Stimulated activated CD4-positive, alpha-beta T cell treated with anti-CD3 and anti-CD28 coated beads, Interleukin-4, amount 100 ng/mL, for 48 hours (primary cell): ENCODE measurements around the gene LLPH.

ENCODE experiments used
- DNase-seq, 2 donors: peaks; one replicate each; pipeline ENCODE4 v3.0.0-alpha.2; 2020; ENCODE audit warnings: low read depth in 2 of 2

Gene LLPH

GRCh38 chr12:66142826-66143225 lies 12.3 kb upstream of the LLPH start:
- DNase-seq, result no peak

GRCh38 chr12:66141299-66141698 lies 10.7 kb upstream of the LLPH start:
- no peak for DNase-seq

DNA sequence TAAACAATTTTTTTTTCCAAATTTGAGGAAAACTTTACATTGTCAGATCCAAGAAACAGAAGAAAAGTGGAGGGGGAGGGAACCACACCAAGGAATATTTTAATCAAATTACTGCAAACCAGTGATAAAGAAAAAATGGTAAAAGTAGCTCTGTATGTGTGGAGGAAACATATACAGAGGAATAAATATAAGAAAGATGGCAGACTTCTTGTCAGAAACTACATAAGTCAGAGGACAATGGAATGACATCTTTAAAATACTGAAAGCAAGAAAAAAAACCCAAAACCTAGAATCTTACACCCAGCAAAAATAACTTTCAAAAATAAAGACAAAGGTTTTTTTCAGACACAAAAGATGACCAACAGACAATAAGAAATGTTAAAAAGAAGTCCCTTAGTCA lies 10.2 kb upstream of the LLPH start:
- no peak for DNase-seq

DNA sequence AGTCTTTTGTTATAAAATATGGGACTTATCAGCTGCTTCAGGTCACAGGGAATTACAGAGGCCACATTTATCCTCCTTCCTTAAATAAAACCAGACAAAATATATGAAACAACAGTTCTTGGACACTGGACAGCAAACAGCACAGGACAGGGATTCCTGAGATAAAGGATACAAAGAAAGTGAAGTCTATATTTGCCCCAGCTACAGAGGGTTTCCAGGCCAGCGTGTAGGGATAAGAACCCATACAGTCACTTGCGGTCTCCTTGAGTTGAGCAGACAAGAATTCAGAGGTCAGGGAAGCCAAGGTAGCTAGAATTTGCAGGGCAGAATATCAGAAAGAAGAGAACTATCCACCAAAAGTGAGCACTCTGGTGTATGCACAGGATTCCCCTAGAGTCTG lies 8.8 kb upstream of the LLPH start:
- no peak for DNase-seq

DNA sequence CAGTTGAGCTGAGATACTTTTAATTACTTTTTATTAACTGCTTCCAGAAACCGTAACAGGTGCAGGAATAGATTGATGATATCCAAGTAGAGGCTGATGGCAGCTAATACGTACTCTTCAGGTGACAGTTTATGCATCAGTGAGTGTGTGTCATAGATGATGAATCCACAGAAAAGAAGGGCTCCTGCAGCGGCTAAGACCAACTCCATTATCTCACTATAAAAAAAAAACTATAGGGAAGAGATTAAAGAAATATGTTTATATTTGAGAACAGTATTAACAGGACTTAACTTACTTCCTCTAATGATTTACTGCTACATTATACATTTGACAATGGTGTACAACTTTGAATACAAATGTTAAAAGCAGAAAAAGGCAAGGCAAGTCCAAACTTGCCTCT lies 7.4 kb upstream of the LLPH start:
- DNase-seq, result no peak

DNA sequence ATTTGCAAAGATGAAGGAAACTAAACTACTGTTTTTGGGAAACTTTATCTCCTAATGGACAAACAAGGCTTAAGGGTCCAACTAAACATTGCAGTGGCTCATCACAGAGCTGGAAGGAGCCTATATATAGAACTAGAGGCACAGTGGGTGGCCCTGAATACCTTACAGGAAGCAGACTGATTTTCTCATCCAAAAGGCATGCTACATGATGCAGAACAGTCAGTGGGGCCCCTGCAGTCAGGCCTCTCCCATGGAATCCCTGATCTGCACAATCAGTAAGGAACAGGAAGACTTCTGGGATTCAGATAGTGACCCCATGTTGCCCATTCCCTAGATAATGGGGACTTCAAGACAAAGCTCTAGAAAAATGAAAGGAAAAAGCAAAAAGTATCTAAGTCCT lies 1.9 kb upstream of the LLPH start:
- DNase-seq, result no peak

DNA sequence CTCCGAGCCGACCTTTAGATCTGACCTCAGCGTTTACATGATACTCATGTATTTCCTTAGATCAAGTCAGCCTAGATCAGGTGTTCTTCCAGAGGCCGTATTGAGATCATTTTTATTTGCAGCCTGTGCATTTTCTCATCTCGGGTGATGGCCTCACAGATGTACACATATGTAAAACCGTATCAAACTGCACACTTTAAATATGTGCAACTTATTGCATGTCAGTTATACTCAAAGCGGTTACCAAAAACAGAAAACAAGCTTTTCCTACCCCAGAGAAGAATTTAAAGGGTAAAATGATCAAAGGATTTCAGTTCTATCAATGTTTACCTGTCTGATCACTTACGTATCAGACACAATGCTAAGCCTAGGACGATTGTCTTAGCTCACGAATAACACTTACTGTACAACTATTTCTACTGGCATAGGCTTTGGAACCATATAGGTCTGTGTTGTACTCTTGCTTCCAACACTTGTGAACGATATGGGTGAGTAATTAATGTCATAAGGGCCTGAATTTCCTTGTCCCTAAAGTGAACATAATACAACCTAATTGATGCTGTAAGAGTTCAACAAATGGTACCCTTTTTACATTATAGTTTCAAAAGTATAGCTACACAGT lies 628 bp upstream of the LLPH start:
- no peak for DNase-seq

DNA sequence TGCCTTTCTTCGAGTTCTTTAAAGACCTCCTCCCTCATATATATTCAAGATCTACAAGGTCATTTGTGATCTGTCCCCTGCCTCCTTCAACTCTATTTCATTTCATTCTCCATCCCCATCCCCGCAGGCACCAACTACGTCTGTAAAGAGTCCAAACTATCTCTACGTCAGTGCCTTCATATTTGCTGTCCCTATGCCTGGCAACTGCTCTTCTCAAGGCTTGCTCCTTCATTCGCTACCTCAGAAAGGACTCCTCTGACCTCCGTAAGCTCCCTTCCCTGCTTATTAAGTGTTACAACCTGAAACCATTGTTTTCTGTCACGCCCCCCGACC lies 650 bp downstream of the LLPH start:
- DNase-seq, result no peak

- no peak for DNase-seq
Observed at GRCh38 chr12:66127650-66128049, 2.9 kb downstream of the LLPH start.

DNA sequence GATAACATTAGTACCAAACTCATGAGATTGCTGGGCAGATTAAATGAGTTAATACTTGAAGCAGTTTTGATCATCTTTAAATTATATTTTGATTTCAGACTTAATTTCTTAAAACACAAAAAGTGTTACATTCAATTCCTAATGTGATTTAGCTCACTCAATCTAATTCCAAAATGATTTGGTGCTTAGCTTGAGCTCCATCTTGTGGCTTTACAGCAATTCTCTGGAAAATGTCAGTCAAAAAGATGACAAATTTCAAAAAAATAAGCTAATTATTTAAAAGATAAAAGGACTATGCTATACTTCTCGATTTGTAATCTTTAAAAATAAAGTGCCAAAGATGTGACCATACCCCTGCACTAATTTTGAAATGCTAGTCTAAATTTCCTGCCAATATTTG lies 10.1 kb downstream of the LLPH start:
- DNase-seq, result no peak

DNA sequence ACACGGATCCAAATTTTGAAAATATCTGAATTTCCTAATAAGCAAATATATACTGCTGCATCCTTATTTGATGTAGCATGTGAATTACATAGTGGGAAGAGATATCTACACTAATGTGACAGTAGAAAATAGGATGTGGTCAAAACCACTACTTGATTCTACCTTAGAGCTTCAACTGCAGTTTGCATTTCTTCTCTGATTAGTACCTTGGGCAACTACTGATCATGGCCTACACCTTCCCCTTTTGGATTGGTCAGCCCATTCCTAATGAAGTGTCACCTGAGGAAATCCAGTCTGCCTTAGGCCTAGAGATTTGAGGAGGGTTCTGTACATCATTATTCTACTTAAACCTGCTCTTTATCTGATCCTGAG lies 10.7 kb downstream of the LLPH start:
- DNase-seq, result no peak

DNA sequence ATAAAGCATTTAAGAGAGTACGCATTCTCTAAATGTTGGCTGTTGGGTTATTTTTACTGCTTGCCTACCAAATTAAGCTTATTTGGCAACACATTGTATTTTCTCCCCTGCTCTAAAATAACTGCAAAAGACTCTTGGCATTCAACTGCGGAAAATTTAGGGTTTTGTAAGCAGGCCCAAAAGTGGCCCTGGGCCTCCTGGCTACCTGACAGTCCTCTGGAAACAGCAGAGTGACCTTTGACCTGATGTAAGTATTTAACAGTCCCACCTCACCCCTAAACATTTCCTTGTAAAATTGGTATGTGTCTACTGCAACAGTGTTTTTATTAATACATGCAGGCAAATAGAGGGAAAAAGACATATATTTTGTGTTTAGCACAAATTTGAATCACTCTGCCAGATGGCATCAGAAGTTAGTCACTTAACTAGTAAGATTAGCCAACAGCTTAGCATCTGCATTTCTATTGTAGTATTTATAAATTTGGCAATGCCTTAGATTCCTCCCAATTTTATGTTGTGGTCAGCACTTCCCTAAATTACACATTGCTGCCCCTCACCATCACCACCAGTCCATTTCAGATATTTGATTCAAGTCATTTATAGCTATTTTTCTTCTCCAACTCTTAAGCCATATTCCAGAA lies 11.2 kb downstream of the LLPH start:
- no peak for DNase-seq

DNA sequence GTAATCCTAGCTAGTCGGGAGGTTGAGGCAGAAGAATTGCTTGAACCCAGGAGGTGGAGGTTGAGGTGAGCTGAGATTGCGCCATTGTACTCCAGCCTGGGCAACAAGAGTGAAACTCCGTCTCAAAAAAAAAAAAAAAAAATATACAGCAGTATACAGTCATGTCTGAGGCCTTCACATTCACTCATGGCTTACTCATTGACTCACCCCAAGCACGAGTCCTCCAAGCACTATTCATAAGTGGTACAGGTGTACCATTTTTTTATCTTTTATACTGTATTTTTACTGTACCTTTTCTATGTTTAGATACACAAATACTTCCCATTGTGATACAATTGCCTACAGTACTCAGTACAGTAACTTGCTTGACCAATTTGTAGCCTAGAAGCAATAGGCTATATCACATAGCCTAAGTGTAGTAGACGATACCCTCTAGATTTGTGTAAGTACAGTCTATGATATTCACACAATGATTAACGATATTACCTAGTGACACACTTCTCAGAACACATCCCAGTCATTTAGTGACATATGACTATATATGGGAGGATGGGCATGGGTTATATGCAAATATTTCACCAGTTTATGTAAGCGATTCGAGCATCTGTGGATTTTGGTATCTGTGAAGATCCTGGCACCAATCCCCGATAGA lies 12.2 kb downstream of the LLPH start:
- no peak for DNase-seq

DNA sequence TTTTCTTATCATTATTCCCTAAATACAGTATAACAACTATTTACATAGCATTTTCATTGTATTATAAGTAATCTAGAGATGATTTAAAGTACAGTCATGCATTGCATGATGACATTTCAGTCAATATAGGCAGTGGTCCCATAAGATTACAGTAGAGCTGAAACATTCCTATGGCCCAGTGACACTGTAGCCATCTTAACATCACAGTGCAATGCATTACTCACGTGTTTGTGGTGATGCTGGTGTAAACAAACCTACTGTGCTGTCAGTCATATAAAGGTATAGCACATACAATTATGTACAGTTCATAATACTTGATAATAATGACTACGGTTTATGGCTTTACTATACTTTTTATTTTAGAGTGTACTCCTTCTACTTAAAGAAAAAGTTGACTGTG lies 13.3 kb downstream of the LLPH start:
- no peak for DNase-seq

DNA sequence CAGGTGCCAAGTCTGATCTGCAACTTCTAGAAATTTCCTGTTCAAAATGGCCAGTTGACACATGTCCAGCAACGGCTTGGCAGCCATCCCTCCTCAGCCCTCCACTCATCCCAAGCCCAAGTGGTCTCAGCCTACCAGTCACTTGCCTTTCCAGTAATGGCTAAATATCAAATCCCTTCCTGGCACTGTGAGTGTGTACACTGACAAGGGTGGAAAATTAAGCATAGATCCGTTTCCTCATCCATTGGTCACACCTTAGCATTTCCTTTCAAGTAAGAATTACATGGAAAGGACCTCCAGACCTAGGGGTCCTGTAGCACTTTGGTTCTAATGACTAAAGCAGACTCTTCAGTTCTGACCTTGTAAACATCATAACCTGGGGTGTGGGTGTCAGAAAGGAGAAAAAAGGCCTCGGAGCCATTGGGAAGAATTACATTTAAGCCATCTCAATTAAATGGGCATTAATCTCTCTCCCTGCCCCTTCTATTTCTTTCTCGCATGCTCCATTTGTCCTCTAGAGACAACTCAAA lies 15.4 kb downstream of the LLPH start:
- no peak for DNase-seq

- no peak for DNase-seq
Observed at GRCh38 chr12:66113471-66113870, 17.1 kb downstream of the LLPH start.

- no peak for DNase-seq
Observed at GRCh38 chr12:66111605-66112004, 18.9 kb downstream of the LLPH start.

- no peak for DNase-seq
Observed at GRCh38 chr12:66109056-66109455, 21.5 kb downstream of the LLPH start.

DNA sequence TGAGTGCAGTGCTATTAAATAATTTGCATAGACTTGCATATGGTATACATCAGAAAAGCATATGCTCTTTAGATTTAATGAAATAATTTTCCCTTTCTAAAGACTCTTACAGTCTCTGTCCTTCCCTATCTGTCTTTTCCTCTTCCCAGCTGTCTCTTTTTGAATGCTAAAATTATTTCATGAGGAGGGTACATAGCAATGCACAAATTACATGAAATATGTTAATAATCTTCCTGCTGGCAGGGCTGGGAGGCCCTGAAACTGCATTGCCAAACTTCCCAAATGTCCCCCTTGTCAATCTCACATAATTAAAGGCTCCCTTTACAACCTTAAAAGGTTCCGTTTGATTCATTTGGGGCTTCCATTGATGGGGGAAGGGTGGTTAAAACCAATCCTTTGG lies 22.2 kb downstream of the LLPH start:
- no peak for DNase-seq

GRCh38 chr12:66107451-66107915 lies 23.1 kb downstream of the LLPH start:
- DNase-seq, result peak; percentile 22 to 28

DNA sequence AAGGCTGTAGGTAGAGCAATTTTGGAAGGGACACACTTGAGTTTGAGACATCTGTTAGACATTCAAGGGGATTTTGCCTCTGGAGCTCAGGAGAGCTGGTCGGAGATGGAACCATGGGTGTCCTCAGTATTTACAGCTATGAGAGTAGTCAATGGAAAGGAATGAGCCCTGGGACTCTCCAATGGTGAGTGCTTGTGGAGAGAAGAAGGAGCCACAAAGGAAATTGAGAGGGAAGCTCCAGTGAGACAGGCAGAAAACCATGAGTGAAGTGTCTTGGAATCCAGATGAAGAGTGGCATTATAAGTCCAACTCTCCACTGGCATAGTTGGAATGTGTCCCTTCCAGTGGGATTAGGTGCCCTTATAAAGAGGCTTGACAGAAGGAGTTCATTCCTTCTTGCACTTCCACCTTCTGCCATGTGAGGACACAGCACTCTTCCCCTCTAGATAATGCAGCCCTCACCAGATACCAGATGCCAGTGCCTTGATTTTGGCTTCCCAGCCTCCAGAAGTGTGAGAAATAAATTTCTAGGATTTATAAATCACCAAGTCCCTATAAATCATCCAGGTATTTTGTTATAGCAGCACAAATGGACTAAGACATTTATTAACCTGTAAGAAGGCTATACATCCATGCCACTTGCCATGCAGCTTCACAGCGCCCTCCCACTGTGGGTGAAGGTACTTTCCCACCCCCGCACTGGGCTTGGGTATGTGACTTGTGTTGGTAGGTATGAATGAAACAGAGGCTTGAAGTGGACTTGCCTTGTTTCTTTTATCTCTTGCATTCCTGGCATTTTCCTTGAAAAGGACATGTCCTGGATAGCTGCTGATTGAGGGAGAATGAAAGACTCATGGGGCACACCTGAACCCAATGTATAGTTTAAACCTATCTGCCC lies 27.3 kb downstream of the LLPH start:
- DNase-seq, result no peak

GRCh38 chr12:66092559-66093269 lies 37.8 kb downstream of the LLPH start:
- no peak for DNase-seq
